Testis (tissue), 2 donors: Measurements from ENCODE around the gene PIP5KL1.

Source experiments
- POLR2A ChIP-seq: fragments of 450-650 bp; IDR thresholded peaks from one replicate; pipeline ENCODE4 v1.6.1; 2017; ENCODE audit warnings: antibody characterized with exemption, mild to moderate bottlenecking, moderate library complexity
- TF ChIP-seq, protein P1 (sequence below), 3 experiments: fragments of 450-650 bp in 2 of 3; fragments of 200-600 bp in 1 of 3; sonication (generic) in 1 of 3; IDR thresholded peaks; one replicate each; pipeline ENCODE4 v1.5.1; 2016 to 2019; ENCODE audit warnings: antibody characterized with exemption in 3 of 3, mild to moderate bottlenecking in 2 of 3, moderate library complexity in 1 of 3

- TF ChIP-seq POLR2A = no peak
- TF ChIP-seq, protein P1, sequence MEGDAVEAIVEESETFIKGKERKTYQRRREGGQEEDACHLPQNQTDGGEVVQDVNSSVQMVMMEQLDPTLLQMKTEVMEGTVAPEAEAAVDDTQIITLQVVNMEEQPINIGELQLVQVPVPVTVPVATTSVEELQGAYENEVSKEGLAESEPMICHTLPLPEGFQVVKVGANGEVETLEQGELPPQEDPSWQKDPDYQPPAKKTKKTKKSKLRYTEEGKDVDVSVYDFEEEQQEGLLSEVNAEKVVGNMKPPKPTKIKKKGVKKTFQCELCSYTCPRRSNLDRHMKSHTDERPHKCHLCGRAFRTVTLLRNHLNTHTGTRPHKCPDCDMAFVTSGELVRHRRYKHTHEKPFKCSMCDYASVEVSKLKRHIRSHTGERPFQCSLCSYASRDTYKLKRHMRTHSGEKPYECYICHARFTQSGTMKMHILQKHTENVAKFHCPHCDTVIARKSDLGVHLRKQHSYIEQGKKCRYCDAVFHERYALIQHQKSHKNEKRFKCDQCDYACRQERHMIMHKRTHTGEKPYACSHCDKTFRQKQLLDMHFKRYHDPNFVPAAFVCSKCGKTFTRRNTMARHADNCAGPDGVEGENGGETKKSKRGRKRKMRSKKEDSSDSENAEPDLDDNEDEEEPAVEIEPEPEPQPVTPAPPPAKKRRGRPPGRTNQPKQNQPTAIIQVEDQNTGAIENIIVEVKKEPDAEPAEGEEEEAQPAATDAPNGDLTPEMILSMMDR (IDR thresholded peaks at IDR 0.05) = no peak
Observed at GRCh38 chr9:127976498-127976897, 45.9 kb upstream of the PIP5KL1 start.
